HG03469 (cell line): ENCODE data around the gene GTF3C4.

Experiments
- ATAC-seq: cut with Tn5 transposase; IDR thresholded peaks from one replicate; pipeline ENCODE4 v1.9.1; 2021; ENCODE audit warnings: mild to moderate bottlenecking, moderate library complexity, moderate number of reproducible peaks; ENCODE audit not compliant: unreplicated experiment

Gene GTF3C4

DNA sequence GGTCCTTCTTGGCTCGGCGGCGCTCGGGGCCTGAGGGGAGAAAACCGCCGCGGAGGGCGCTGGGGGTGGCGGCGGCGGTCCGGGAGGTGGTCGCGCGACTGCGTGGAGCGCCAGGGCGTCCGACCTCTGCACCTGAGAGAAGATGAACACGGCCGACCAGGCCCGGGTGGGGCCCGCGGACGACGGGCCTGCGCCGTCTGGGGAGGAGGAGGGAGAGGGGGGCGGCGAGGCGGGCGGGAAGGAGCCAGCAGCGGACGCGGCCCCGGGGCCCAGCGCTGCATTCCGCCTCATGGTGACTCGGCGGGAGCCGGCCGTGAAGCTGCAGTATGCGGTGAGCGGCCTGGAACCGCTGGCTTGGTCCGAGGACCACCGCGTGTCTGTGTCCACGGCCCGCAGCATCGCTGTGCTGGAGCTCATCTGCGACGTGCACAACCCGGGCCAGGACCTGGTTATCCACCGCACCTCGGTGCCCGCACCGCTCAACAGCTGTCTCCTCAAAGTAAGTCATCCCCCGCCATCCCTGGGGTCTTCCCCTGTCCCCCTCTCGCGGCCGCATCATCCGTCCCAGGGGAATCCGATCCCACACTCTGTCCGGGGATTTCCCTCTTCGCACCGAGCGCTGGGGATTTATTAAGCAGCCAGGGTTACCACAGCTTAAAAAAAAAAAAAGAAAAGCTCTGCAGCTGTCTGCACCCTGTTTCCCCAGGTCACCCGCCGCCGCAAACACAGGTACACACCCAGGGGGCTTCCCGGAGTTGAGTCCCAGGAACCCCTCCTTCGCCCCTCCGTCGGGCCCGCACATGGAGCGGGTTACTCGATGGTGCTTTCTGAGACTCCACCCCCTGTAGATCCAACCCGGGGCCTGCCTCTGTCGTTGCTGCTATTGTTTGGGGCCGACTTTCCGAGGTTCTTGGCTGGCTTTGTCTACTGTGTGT is at the start of gene GTF3C4:
Gene GTF3C4, plus strand, starts transcription at position 8 of the 935 bp plus-strand sequence. Its CDS starts 135 bp downstream, at position 143.
- ATAC-seq: peak; percentile 32

DNA sequence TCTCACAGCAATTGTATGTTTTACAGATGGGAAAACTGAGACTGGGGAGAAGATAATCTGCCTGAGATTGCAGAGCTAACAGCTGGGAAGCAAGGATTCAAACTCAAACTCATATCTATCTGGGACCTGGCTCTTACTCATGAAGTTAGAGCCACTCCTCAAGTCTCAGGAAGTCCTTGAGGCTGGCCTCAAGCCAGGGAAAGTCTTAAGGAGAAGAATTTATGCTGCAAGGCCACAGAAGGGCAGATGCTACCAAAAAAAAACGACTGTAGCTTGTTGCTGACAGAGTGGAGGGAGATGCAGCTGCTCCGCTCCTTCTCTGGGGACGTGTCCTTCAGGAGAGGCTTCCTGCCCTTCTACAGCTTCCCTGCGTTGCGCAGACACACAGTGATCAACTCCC is 48.1 kb upstream of the GTF3C4 start:
- no peak for ATAC-seq

DNA sequence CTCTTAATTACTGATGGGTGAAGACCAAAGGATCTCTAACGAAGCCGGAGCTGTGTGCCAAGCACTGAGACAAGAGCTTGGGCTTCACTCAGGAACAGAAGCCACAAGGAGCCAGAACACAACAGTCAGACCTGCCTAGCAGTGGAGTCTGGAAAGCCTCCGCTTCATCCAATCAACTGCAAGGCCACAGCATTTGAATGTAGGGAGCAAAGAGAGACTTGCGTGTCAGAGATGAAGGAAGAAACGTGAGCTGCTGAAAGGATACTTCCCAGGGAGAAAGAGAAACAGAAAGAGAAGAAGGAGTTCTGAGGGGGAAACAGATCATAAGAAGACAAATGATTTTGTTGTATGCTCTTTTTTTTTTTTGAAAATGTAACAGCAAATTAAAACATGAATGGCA is 44.0 kb upstream of the GTF3C4 start:
- ATAC-seq: no peak

- no peak for ATAC-seq
Measured at GRCh38 chr9:132627106-132627505, 43.2 kb upstream of the GTF3C4 start.

- ATAC-seq: no peak
Measured at GRCh38 chr9:132627594-132627993, 42.7 kb upstream of the GTF3C4 start.

GRCh38 chr9:132628746-132629145 is 41.5 kb upstream of the GTF3C4 start:
- no peak for ATAC-seq

GRCh38 chr9:132630116-132630515 is 40.1 kb upstream of the GTF3C4 start:
- no peak for ATAC-seq

DNA sequence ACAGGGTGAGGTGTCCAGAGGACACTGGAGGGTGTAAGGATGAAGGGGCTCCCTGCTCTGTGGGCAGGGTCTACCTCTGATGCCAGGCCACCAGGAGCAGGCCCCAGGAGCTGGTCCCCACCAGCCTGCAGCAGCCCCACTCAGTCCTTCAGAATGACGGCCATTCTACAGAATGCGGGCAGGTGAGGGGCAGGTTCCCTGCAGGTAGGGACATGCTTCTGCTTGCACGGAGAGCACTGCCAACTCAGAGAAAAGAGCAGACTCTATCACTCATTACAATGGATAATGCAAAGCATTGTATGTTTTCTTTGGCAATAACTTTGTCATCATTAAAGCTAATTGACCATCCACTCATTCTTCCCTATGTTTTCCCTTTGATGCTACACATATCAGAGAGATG is 39.5 kb upstream of the GTF3C4 start:
- no peak for ATAC-seq

DNA sequence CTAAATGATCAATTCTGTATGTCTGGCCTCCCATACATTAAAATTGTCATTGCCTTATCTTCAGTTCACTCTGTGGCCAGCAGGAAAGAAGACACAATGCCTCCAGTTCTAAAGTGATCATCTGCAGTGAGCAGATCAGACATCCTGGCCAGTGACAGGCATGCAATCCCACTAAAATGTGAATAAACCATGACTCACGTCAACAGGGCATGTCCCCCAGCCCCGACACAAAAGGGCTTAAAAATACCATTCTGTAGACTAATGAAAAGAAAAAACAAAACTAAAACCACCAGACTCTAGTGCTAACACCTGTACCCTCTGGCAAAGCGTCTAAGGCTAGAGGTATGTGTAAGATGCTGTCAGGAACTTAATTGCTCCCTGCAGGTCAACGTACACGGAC is 39.0 kb upstream of the GTF3C4 start:
- ATAC-seq: no peak

DNA sequence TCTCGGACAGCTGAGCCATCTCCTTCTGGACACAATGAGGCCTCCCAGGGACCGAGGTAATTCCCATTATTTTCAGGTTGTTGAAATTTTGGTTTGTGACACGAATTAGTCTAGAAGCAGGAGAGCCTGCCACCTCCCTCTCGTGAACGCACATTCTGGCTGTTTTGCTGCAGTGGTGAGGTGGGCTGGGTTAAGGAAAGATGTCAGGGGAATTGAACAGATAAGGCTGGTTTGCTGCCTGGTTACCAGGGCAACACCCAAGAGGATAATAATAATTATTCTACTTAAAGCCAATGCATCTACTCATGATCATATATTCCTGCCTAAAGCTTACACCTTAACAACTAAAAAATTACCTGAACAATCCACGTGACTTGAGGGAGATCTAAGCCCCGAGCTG is 38.6 kb upstream of the GTF3C4 start:
- no peak for ATAC-seq

DNA sequence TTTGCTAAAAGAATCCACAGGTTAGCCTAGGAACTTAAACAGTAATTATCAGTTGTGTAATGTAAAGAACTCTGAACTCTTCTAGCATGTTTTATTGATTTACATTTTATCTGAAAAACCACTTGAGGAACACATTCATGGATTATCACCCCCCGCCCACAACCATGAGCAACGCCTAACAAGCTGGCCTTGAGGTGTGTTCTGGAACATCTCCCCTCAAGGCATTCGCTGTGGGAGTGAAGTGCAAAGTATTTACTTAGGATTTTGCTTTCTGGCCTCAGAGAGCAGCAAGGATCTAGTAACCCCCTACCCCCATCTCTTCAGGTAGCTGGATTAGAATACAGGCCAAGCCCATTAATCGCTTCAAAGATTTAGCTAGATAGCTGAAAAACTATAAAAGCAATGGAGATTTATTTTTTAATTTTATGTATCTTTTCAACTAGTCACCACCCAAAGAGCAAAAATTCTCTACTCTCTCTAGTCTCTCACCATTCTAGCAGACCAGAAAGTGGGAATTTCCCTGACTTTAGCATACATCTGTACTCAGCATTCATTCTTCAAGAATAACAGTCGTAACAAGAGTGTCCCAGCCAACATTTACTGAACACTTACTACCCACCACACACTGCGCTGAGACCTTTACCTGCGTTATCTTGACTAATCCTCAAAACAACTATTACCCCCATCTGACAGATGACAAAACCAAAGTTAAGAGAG is 37.7 kb upstream of the GTF3C4 start:
- no peak for ATAC-seq

GRCh38 chr9:132634327-132634726 is 35.9 kb upstream of the GTF3C4 start:
- ATAC-seq: no peak

- no peak for ATAC-seq
Measured at GRCh38 chr9:132637351-132637750, 32.9 kb upstream of the GTF3C4 start.

DNA sequence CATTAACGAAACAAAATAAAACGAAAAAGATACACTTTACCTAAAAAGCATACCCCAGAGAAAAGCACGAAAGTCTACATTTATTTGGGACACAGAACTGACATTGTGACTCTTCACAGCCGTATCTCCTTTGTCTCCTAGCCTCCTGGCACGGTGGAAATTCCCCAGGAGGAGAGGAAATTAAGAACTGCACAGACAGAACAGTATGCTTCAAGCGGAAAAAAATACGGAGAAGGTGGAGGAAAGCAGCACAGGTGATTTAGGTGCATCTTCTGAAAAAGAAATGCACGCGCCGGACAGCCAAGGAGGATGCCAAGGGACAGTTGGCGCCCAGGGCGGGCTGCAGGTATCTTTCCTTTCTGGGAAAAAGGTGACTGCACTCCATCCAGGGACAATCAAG is 32.5 kb upstream of the GTF3C4 start:
- ATAC-seq: no peak

DNA sequence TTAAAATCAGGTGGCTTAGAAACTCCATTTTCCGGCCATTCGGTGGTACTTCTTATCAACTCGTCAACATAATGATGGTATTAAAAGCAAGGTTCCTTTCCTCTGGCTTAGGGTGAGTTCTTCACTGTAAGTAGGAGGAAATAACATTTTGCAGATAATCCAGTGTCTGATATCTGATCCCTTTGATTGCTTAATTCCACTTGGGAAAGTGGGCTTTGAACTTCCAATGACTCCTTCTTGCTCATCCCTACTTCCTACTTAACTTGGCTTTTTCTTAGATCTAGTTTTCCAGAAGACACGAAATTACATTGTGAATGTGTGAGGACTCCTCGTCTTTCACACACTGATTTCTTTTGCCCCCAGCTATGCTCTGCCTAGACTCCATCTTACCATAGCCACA is 32.0 kb upstream of the GTF3C4 start:
- ATAC-seq: no peak

DNA sequence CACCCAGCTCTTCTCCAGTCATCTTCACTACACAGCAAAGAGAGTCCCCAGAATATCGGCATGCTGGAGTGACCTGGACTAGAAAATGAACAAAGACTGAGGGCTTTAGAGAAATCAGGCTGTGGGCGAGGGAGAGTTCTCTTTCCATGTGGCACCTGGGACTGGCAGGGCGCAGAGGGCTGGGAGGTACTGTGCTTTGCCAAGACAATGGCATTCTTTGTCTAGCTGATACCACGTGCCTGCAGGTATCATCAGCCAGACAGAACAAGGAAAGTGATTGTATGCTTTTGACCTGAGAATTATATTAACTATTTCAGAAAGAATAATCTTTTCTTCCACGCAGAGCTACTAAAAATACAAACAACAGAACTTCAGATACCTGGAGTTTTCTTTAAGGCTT is 30.9 kb upstream of the GTF3C4 start:
- no peak for ATAC-seq

DNA sequence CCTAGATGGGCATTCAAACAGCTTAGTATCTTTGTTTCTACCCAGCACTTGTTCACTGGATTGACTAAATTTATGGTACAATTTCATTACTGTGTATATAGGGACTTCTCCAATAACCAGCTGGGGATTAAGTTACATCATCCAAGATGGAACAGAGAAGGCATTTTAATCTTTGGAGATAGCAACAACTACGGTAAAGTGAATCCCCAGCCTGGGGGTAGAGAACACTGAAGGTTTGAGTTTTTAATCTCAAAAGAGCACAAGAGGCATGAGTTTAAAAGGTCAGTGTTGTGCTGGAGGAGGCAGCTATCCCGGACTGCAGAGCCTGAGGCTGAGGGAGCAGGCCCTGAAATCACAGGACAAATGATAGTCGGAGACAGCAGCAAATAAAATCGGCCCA is 29.0 kb upstream of the GTF3C4 start:
- no peak for ATAC-seq

DNA sequence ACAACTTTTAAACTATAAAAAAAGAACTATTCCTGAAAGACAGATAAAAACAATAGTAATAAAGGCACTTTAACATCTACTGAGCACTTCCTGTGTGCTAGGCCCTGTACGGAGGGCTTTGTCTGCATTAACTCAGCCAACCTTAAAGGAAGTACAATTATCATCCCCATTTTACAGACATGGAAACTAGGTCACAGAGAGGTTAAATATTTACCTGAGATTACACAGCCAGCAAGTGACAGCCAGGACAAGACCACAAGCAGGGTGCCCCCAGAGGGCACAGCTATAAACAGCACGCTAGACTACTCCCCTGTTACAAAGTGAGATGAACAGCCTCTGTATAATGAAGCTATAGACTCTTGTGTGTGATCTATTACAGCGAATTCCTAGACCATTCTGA is 26.0 kb upstream of the GTF3C4 start:
- ATAC-seq: no peak

DNA sequence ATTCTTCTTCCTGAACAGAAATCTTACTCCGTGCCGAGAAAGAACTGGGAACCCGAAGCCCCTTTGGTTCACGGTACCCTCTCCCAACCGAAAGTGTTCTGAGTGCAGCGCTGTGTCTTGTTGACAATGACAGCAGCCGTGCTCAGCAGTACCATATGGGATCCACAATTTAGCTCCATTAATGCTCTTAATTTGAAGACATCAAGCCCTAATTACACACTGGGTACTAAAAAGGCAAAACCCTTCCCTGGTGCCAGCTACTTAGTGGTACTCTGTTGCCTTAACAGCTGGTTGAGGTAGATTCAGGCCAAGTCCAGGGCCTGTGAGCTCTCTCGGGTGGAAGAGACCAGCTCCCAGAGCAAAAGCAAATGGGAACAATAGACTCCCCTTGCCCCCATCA is 25.0 kb upstream of the GTF3C4 start:
- ATAC-seq: no peak

DNA sequence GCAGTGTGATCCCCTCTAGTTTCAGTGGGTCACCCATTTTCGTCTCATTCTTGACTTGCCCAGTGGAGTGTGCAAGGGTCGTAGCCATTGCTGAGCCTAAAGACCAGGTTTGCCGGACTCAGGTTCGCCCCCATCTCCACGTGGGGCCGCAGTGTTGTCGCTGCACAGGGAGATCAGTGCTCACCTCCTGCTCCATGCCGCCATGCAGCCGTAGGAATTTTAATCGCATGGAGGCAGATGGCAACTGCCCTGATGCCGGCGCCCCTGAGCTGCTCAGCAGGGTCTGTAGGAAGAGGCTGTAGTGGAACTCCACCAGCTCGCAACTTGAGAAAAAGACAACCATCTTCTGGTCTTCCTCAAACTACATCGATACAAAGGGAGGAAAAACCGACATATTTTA is 24.6 kb upstream of the GTF3C4 start:
- no peak for ATAC-seq

GRCh38 chr9:132646726-132647125 is 23.5 kb upstream of the GTF3C4 start:
- ATAC-seq: no peak

DNA sequence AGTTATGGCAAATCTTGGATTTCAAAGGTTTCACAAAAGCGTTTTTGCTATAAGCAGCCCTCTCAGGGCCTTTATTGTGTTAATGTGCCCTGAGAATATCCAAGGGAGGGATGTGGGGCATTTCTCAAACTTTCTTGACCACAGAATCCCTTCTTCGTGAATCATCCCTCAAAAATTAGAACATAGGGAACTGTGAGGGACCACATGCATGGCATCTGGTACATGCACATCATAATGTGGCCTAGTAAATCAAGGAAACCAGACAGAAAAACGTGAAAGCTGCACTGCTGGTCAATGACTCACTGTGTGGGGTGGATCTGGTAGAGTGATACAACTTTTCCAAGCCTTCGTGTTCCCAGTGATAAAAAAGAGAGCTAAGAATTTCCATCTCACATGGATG is 22.9 kb upstream of the GTF3C4 start:
- no peak for ATAC-seq
